Measurements from ENCODE around the gene AARS2.

Gene AARS2

DNA sequence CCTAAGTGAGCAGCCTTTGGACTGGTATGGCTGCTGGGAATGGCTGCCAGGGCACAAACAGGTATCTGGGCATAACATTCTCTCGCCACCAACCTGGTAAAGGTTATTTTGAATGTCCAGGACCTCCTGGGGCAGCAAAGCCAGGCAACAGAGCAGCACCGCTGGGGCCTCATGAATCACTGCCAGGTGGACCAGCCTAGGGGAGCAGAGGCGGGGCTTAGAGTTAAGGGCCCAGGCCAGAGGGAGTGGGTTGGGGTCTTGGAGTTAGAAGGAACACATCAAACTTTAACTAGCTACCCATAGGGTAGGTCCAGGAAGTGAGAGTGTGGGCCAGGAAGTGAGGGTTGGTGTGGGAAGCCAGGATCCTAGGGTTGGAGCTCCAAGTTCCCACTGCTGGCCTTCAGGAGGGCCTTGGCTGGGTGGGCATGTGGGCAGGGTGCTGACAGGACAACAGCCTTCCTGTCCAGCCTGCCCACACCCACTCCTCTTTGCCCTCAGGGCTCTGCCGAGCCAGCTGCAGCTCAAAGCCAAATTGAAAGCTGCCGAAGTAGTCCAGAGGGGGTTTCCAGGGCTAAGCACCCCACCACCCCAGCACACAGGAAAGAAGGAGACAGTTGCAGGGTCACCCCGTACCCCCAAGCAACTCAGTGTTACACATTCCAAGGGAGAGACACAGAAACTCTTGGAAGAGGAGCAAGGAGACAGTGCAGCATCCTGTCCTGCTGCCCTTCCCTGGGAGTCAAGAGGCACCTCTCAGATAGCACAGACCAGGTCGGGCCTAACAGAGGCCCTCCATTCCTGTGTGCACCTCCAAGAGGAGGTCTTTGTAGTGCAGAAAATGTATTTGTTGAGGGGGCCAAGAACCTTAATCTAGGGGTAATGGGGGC, 50.4 kb downstream of the AARS2 start:
- DNase-seq (ENCODE audit: low read depth in 2 of 2) = no peak

DNA sequence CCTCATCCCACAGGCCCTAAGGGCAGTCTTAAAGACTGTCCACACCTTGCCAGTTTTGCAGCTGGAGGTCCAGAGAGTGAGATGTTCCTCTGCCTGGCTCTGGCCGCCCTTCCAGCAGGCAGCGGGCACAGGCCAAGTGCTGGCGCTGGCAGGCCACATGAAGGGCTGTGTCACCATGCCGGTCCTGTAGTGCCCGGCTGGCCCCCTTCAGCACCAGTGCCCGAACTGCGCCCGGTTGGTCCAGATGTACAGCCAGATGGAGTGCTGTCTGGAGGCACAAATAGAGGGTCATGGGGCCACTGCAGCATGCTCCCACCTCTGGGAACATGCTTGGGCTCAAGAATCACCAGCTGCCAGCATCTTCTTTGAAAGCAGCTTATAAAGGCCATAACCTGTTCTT, 51.6 kb downstream of the AARS2 start:
- DNase-seq (ENCODE audit: low read depth in 2 of 2) = no peak

DNA sequence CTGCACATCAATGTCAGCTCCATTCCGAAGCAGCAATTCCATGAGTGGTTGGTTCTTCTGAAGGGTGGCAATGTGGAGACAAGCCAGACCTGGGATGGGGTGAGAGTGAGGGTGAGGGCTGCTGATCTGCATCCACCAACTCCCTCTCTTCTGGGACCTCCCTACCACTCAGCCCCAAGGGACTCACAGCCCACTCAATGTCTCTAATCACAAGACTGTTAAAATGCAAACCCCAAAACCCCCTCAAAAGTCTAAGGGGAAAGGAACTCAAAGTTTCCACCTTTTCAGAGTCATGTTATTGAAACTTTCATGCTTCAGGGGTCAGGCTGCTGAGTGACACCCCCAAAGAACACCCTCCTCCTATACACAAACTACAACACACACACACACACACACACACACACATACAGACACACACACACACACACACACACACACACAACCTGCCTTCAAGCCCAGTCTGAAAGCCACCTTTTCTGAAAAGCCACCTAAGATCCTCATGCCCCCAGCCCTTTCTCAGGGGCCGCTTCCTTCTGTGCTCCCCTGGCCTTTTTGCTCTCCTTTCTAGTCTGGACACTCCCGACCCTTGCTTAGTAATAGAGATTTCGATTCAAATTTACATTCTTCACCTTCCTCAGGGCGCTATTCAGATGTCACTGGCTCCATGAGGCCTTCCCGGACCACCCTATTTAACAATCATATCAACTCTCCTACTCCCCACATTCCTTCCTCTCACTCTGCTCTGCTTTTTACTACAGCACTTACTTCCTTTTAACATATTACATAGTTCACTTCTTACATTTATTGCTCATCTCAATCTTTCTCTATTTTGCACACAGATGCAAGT, 52.5 kb downstream of the AARS2 start:
- no peak for DNase-seq (ENCODE audit: low read depth in 2 of 2)

DNA sequence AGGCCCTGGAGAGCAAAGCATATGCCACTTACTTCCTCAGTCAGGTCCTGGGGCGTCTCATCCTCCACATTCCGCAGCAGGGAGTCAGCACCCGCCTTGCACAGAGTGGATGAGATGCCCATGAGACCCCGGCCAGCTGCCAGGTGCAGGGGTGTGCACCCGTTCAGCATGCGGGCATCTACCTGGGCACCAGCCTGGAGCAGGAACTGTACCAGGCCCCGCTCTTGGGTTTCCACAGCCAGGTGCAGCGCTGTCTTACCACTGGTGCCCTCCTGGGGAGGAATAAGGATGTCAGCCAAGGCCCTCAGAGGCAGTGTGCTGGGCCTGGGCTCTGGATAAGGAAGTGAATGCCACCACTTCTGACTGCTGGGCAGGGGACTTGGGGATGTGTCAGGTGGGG, 53.1 kb downstream of the AARS2 start:
- DNase-seq (ENCODE audit: low read depth in 2 of 2) = no peak

DNA sequence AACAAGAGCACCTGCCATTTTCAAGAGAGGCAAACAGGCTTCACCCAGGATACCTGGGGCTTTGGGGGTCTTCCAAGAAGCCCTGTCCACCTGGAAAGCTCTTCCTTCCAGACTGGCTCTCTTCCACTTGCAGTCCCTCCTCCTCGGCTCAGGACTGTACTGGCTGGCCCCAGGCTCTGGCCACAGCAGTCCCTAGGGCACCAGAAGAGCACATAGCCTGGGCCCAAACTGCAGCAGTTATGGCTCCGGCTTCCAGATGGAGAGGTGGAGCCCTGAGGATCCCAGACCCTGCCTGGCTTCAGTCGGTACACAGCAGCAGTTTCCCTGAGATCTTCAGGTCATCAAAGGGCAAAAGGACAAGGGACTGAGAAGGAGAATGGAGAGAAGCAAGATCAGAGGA, 54.2 kb downstream of the AARS2 start:
- DNase-seq (ENCODE audit: low read depth in 2 of 2) = no peak

DNA sequence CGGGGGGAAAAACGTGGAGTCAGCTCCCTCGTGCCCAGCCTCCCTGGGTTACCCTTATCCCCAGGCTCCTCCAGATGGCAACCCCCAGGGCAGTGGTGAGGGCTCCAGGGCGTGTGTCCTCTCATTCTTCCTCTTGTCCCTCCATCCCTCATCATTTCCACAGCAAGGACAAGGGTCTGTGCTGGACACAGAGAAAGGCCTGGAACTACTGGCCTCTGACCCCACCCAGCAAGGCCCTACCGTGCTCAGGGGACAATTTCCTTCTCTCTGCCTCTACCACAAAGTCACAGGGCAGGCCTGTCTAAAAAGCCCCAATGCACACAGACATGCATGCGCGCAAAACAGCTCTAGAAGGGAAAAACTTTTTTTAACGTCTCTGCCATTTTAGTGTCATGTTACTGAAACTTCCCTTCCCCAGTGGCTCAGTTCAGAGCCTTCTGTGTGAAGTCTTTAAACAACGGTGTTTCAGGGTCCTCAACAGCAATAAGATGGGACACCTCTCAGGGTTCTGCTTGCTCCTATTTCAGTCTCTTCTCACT, 54.8 kb downstream of the AARS2 start:
- no peak for DNase-seq (ENCODE audit: low read depth in 2 of 2)

DNA sequence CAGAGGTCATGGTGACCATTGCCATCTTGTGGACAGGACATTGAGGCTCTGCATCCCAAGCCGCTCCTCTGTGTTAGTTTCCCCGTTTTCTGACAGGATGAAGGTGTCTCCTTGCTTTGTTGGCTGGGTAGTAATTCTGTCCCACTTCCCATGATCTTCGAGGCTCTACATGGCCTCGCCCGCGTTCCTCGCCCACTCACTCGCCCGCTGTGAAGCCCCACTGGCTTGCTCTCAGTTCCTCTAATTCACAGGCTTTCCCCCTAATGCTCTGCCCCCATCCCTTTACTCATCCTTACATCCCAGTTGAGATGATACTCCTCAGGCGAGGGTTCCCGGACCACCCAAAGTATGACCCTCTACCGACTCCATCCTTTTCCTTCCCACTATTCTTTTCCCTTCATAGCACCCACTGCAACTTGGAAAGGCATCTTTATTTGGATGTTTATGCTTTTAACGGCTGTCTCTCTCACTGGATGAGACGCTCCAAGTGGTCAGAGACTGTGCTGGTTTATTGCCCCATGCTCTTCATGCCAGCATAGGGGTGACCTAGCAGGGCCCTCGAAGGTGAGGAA, 55.3 kb downstream of the AARS2 start:
- DNase-seq (ENCODE audit: low read depth in 2 of 2) = no peak

DNA sequence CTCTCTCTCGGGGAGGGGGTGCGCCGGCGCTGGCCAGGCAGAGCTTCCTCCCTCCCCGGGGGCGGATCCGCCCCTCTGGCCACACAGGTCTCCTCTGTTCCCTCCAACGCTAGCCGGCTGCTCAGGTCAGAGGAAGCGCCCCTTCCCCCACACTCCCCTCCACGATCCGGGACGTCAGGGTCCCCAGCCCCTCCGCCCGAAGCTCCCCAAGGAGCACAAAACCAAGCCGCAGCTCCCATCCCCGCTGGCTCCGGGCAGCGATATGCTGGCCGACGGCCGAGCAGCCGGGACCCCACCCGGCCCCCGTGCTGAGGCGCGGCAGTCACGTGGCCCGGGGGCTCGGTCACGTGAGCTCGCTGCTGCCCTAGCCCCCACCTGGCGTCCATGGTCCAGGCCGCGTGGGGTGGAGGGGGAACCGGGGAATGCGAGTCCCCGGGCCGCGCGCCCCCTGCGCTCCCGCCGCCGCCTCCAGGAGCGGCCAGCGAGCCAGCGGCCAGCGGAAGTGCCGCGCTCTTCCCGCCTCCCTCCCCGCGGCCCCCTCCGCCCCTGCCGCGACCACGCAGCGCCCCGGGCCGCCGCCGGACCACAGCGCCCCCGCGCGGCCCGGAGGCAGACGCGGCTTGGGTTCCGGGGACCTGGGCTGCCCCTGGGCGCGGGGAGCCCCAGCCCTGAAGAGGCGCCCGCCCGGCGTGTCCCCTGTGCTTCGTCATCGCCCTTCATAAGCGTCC, 56.0 kb downstream of the AARS2 start, which contains the start of gene SLC35B2:
Gene SLC35B2 (minus strand): TSS at position 504 of the 728 bp plus-strand sequence. CDS start 118 bp downstream, at position 386.
- no peak for DNase-seq (ENCODE audit: low read depth in 2 of 2)

DNA sequence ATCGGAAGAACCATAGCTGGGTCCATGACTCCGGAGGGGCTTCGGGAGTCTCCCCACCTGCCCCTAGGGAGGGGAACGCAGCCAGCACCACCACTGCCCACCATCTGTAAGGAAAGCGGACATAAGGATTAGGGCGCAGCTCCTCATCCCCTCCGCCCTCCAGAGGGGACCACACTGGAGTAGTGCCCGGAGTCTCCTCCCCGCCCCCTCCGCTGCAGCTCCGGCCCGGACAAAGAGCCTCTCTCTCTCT, 56.4 kb downstream of the AARS2 start:
- no peak for DNase-seq (ENCODE audit: low read depth in 2 of 2)

DNA sequence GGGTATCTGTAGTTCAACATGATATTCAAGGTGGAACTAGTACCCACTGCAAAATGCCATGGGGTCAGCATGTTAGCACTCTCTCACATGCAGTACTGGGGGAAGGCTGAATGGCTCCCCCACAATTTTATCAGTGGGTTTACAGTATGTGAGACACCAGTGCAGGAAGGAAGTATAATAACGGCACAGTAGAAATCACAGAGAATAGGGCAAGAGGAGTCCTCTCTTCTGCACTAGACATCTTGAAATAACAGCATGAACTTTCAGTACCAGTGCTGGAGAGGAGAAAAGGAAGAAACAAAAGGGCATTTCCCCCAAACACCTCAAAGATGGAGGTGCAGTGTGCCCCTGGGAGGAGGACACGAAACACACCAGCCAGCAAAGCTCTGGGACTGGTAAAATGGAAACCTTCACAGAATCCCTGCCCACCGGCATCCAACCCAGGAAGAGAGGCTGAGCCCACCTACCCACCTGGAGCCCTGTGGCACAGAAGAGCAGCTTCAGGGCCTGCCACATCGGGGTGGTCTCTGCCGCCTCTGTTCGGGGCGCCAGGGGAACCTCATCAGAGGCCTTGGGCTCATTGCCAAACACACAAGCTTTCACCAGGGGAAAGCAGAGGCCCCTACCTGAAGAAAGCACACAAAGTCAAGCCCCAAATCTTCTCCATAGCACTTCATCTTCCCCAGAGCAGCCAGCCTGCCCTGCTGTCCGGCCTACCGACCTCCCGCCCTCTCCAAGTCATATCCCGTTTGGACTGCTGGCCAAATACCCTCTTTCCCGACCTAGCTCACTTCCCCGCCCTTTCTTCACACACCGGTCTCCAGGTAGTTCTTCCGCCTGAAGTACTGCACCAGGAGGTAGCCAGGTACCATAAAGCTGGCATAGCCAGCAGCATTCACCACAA, 57.0 kb downstream of the AARS2 start:
- DNase-seq (ENCODE audit: low read depth in 2 of 2) = no peak

DNA sequence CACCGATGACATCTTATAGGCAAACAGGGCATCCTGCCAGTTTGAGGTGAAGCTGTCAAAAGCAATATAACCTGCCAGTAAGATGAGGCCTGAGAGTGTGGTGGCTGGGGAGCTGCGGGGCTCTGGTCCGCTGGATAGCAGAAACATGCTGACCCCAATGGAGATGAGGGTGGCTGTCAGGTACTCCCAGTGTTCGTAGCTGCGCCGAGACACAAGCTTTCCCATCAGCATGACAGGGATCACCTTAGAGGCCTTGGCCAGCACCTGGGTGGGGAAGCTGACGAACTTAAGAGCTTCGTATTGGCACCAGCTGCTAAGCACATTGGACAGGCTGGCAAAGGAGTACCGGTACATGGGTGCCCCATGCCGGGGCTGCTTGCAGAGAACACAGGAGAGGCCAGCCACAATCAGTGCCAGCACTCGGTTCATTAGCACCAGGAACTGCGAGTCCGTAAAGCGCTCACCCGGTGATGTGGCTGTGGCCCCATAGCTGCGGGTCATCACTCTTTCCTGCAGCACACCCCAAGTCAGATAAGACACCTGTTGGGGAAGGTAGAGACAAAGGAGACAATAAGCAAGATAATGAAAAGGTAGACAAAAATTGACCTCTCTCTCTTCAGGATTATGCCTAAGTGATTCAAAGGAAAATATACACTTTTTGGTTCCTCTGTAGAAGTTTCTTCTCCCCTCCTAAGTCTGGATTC, 57.9 kb downstream of the AARS2 start:
- DNase-seq (ENCODE audit: low read depth in 2 of 2) = no peak

DNA sequence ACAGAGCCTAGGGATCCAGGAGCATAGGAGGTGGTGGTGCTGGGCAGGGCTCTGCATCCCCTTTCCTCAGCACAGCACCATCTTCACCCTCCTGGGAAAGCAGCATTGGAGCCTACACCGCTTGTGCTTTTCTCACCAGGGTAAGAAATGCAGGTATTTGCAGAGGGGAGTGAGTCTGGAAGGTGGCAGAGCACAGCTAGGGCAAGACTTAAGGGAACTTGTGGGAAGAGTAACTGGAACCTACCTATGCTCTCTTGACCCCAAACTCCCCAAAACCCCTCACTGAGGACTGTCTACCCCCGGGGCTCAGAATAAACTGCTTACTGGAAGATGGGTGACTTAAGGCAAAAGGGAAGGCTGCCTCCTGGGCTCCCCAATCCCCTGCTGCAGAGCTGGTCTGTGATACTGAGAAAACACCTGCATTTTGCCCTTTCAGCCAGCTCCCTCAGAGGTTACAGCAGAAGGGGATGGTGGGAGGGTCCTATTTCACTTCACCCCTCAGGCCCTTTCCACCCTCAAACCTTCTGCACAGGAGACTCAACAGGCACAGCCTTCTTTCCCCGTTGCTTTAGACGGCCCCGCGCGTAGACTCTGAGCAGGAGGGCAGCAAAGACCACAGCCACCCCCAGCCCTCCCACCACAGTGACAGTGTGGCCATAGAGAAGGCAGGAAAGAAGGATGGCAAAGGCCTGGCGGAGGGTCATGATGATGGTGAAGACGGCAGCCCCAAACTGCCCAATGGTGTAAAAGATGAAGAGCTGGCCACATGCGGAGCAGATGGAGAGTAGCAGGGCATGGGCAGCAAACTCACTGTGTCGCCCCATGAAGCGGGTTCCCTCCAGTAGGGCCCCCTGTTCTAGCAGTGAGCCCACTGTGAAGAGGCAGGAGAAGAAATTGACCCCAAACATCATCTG, 58.7 kb downstream of the AARS2 start:
- no peak for DNase-seq (ENCODE audit: low read depth in 2 of 2)

DNA sequence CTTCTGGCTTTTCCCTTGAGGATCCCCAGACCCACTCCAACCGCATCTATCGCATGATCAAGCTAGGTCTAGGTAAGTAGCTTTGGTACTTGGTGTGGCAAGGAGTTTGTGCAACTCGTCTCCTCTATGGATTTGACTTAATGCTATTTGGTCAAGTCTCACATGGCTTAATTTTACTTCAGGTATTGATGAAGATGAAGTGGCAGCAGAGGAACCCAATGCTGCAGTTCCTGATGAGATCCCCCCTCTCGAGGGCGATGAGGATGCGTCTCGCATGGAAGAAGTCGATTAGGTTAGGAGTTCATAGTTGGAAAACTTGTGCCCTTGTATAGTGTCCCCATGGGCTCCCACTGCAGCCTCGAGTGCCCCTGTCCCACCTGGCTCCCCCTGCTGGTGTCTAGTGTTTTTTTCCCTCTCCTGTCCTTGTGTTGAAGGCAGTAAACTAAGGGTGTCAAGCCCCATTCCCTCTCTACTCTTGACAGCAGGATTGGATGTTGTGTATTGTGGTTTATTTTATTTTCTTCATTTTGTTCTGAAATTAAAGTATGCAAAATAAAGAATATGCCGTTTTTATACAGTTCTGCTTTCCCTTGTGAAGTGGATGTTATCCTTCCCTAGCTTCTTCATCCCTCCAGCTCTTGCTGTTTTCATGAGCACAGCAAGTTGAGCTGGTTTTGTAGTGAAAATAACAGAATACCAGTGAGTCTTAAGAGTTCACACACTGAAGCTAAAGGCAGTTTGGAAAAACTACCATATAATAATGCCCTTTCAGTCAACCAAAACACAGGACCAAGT, 59.6 kb downstream of the AARS2 start:
- peak in 1 of 2 donors; percentile 68 for DNase-seq (ENCODE audit: low read depth in 2 of 2)

DNA sequence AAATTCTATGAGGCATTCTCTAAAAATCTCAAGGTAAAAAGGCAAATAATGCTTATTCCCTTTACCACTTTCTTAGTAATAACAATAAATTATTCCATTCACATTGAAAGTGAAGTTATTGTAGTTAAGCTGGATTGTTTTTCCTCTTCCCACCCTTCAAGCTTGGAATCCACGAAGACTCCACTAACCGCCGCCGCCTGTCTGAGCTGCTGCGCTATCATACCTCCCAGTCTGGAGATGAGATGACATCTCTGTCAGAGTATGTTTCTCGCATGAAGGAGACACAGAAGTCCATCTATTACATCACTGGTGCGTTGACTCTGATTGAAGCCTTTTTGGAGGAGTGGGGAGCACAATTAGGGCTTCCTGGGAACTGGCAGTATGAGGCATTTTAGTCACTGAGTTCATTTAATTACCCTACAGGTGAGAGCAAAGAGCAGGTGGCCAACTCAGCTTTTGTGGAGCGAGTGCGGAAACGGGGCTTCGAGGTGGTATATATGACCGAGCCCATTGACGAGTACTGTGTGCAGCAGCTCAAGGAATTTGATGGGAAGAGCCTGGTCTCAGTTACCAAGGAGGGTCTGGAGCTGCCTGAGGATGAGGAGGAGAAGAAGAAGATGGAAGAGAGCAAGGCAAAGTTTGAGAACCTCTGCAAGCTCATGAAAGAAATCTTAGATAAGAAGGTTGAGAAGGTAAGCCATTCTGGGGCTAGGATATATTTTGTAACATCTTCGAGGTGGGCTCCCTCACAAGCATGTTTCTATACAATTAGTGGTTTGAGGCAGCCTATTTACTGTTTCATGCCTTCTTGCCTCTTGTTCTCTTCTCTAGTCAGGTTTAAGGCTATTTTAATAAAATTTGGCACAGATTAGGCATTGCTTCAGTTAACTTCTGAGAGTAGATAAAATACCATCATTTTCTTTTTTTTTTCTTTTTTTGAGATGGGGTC, 61.3 kb downstream of the AARS2 start:
- DNase-seq (ENCODE audit: low read depth in 2 of 2) = no peak

DNA sequence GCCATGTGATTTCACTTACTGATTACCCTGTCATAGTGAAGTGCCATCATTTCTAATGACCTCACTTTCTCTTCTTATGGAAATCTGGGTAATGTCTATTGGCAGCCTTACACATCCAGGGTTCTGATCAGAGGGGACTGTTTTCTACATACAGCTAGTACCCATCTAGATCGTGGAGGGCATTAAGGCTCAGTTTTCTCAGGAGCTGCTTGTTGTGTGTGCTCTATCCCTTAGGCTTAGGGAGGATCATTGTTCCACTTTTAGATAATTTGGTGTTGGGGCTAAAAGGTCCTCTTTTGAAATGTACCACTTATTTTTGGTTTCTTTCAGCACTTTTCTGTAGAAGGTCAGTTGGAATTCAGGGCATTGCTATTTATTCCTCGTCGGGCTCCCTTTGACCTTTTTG, 62.4 kb downstream of the AARS2 start:
- no peak for DNase-seq (ENCODE audit: low read depth in 2 of 2)

DNA sequence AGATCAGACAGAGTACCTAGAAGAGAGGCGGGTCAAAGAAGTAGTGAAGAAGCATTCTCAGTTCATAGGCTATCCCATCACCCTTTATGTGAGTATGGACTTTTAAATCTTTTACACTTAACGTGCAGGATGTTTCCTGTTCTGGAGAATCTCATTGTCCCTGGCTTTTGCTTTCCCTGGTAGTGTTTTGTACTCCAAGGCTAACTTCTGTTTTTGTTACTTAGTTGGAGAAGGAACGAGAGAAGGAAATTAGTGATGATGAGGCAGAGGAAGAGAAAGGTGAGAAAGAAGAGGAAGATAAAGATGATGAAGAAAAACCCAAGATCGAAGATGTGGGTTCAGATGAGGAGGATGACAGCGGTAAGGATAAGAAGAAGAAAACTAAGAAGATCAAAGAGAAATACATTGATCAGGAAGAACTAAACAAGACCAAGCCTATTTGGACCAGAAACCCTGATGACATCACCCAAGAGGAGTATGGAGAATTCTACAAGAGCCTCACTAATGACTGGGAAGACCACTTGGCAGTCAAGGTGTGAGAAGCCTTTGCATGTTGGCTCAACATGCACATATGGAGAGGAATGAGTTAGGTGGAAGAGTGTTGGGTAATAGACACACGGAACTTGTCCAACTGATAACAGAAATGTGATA, 63.0 kb downstream of the AARS2 start:
- no peak for DNase-seq (ENCODE audit: low read depth in 2 of 2)

All from stimulated activated CD4-positive, alpha-beta T cell treated with anti-CD3 and anti-CD28 coated beads, Interleukin-15, amount 100 ng/mL, for 48 hours (primary cell).